LNCAP (cell line): ENCODE measurements around the gene U2AF1L4.

Experiments
- TF ChIP-seq, protein P1 (sequence below): fragments of 450-650 bp; IDR thresholded peaks from 2 replicates; pipeline ENCODE4 v1.5.1; 2017; ENCODE audit warnings: mild to moderate bottlenecking

U2AF1L4 gene

DNA sequence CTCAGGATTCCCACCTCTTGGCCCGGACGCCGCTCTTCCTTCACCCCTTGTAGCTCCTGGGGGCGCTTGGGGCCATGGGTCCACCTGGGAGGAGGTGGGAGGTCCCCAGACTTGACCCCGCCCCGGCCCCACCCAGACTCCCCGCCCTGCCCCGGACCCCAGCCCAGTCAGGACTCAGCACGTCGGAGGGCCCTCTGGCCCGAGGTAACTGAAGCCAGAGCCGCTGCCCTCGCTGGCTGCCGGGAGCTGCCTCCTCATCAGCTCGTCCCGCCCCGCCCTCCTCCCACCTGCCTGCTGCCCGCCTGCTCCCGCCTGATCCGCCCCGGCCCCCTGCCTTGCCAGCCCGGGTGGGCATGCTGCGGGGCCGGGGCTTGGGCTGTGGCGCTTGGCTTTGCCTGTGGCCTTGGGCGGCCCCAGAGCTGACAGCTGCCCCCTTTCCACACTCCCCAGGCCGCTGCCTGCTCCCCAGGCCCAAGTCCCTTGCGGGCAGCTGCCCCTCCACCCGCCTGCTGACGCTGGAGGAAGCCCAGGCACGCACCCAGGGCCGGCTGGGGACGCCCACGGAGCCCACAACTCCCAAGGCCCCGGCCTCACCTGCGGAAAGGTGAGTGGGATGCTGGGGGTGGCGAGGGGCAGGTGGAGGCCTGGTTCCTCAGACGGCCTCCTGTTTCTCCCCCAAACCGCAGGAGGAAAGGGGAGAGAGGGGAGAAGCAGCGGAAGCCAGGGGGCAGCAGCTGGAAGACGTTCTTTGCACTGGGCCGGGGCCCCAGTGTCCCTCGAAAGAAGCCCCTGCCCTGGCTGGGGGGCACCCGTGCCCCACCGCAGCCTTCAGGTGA, 39.5 kb upstream of the U2AF1L4 start:
- TF ChIP-seq, protein P1, sequence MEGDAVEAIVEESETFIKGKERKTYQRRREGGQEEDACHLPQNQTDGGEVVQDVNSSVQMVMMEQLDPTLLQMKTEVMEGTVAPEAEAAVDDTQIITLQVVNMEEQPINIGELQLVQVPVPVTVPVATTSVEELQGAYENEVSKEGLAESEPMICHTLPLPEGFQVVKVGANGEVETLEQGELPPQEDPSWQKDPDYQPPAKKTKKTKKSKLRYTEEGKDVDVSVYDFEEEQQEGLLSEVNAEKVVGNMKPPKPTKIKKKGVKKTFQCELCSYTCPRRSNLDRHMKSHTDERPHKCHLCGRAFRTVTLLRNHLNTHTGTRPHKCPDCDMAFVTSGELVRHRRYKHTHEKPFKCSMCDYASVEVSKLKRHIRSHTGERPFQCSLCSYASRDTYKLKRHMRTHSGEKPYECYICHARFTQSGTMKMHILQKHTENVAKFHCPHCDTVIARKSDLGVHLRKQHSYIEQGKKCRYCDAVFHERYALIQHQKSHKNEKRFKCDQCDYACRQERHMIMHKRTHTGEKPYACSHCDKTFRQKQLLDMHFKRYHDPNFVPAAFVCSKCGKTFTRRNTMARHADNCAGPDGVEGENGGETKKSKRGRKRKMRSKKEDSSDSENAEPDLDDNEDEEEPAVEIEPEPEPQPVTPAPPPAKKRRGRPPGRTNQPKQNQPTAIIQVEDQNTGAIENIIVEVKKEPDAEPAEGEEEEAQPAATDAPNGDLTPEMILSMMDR: no peak

DNA sequence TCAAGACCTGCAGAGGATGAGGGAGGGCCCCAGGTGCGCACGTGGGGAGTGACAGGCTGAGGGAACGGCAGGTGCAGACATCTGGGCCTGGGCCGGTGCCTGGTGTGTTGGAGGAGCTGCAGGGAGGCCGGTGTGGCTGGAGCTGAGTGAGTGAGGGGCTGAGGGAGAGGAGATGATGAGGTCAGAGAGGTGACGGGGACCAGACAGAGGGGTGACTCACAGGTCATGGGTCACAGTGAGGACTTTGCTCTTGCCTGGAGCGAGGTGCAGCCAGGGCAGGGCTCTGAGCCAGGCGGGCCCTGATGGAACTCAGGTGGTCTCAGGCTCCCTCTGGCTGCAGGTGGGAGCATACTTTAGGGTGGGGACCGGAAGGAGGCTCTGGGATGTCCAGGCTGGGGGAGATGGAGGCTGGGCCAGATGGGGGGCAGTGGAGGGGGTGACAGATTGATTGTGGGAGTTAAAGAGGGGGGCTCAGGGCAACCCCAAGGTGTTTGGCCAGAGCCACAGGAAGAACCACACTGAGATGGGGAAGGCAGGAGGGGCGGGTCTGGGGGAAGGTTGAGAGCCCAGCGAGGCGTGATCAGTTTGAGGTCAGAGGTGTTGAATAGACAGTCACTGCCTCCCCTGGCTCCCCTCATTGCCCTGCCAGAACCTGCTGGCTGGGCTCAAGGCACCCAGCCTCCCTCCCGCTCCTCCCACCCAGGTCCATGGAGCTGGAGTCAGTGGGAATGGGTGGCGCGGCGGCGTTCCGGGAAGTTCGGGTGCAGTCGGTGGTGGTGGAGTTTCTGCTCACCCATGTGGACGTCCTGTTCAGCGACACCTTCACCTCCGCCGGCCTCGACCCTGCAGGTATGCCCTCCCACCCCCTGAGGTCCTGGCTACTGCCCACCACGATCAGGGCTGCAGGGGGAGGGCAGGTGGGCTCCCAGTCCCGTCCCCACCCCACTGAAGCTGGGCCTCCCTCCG, 38.5 kb upstream of the U2AF1L4 start:
- TF ChIP-seq, protein P1: no peak

DNA sequence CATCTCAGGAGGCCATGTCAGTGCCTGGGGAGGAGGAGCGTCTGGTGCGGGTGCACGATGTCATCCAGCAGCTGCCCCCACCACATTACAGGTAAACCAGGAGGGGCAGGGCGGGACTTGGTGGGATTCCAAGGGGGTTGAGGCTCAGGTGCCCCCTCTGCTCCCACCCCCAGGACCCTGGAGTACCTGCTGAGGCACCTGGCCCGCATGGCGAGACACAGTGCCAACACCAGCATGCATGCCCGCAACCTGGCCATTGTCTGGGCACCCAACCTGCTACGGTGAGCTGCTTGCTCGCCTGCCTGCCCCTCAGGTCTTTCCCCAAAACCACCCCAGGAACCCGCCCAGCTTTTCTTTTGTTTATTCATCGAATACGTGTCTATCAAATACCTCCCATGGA, 37.4 kb upstream of the U2AF1L4 start:
- TF ChIP-seq, protein P1: no peak

DNA sequence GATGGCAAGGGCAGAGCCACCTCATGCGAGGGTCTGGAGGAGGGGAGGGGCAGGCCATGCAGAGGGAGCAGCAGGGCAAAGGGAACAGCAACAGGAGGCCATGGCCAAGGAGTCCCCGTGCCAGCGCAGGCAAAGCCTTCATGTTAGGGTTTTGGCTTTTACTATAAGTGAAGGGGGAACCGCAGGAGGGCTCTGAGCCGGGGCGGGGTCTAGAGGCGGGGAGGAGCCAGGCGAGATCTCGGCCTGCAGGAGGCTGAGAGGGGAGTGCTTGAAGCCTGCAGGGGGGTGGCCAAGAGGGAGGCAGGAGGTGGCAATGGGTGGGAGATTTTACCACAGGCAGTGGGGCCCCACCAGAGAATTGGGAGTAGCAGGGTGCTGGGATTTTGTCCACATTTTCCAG, 36.4 kb upstream of the U2AF1L4 start:
- TF ChIP-seq, protein P1: no peak

DNA sequence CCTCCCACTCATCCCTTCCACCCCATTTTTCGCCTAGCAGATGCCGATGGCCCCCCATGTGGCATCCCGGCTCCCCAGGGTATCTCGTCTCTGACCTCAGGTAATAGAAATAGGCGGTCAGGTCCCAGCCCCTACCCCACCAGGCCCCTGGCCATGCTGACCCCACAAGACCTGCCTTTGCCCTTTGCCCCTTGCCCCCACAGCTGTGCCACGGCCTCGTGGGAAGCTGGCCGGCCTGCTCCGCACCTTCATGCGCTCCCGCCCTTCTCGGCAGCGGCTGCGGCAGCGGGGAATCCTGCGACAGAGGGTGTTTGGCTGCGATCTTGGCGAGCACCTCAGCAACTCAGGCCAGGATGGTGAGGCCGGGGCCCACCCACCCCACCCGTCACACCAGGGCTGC, 35.5 kb upstream of the U2AF1L4 start:
- TF ChIP-seq, protein P1: no peak

DNA sequence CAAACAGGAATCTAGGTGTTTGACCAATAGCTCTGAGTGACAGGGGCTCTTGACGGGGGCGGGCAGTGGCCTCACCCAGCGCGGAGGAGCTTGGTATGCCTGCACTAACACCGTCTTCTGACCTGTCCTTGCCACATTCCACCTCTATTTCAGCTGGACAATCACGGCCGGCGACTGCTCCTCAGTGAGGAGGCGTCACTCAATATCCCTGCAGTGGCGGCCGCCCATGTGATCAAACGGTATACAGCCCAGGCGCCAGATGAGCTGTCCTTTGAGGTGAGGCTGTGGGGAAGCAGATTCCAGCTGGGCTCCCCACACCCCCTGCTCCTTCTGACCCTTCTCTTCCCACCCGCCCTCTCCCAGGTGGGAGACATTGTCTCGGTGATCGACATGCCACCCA, 34.8 kb upstream of the U2AF1L4 start:
- TF ChIP-seq, protein P1: no peak

DNA sequence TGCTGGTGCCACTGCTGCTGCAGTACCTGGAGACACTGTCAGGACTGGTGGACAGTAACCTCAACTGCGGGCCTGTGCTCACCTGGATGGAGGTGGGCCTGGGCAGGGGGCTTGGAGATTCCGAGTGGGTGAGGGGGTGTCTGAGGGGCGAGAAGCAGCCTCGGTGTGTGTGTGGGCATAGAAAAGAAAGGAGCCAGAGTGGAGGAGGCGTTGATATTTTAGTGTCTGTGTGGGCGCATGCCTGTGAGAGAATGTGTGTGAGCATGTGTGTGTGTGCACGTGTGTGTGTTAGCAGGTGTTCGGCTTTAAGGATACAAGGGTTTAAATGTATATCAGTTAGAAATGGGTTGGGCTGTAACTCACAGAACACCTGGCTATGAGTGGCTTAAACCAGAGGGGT, 33.8 kb upstream of the U2AF1L4 start:
- TF ChIP-seq, protein P1: no peak
